IPS-NIHi7 (cell line): ENCODE results near the gene MUSK.
"Not testable (repeated sequence)": the region's sequence is repeated elsewhere in the genome, so short reads cannot be mapped to it uniquely, and the experiment has no call there.

Experiments
- DNase-seq: peaks from one replicate; pipeline ENCODE4 v3.0.0; 2012; ENCODE audit warnings: mixed read lengths; ENCODE audit errors: extremely low spot score

Gene MUSK

GRCh38 chr9:110762783-110763182, 94.2 kb downstream of the MUSK start:
- no peak for DNase-seq

GRCh38 chr9:110763568-110763967, 95.0 kb downstream of the MUSK start:
- no peak for DNase-seq

- no peak for DNase-seq
These were observed 95.4 kb downstream of the MUSK start for GRCh38 chr9:110764006-110764405.

GRCh38 chr9:110765926-110766325, 97.3 kb downstream of the MUSK start:
- DNase-seq, result no peak

GRCh38 chr9:110767559-110768063, 99.0 kb downstream of the MUSK start:
- no peak for DNase-seq

GRCh38 chr9:110768886-110769285, 100.3 kb downstream of the MUSK start:
- no peak for DNase-seq

GRCh38 chr9:110769667-110770066, 101.1 kb downstream of the MUSK start:
- no peak for DNase-seq

- no peak for DNase-seq
These were observed 107.1 kb downstream of the MUSK start for GRCh38 chr9:110775724-110776123.

- DNase-seq, result no peak
These were observed 107.6 kb downstream of the MUSK start for GRCh38 chr9:110776221-110776620.

- no peak for DNase-seq
These were observed 108.7 kb downstream of the MUSK start for GRCh38 chr9:110777196-110777875.

- DNase-seq, result no peak
These were observed 109.3 kb downstream of the MUSK start for GRCh38 chr9:110777876-110778215.

GRCh38 chr9:110782701-110783100, 114.1 kb downstream of the MUSK start:
- no peak for DNase-seq

- no peak for DNase-seq
These were observed 115.7 kb downstream of the MUSK start for GRCh38 chr9:110784309-110784708.

GRCh38 chr9:110785166-110785565, 116.6 kb downstream of the MUSK start:
- DNase-seq, result no peak

GRCh38 chr9:110788396-110788795, 119.8 kb downstream of the MUSK start:
- not testable (repeated sequence) for DNase-seq

- DNase-seq, result no peak
These were observed 120.3 kb downstream of the MUSK start for GRCh38 chr9:110788871-110789270.

GRCh38 chr9:110797611-110798010, 129.0 kb downstream of the MUSK start:
- DNase-seq, result no peak

GRCh38 chr9:110799396-110799795, 130.8 kb downstream of the MUSK start:
- DNase-seq, result no peak

GRCh38 chr9:110801426-110801825, 132.8 kb downstream of the MUSK start:
- no peak for DNase-seq

- DNase-seq, result no peak
These were observed 133.9 kb downstream of the MUSK start for GRCh38 chr9:110802416-110803035.

GRCh38 chr9:110807956-110808598, 139.5 kb downstream of the MUSK start:
- DNase-seq, result no peak

- no peak for DNase-seq
These were observed 140.0 kb downstream of the MUSK start for GRCh38 chr9:110808599-110808980.

GRCh38 chr9:110809038-110809595, 140.5 kb downstream of the MUSK start:
- no peak for DNase-seq
